Glomerular visceral epithelial cell (primary cell): ENCODE measurements around the gene MFSD2A.
A peak's percentile ranks its signal among the peaks of the same experiment; 100 is the strongest.
"Not testable (repeated sequence)": the region's sequence is repeated elsewhere in the genome, so short reads cannot be mapped to it uniquely, and the experiment has no call there.

ENCODE experiments used
- DNase-seq: peaks from one replicate; pipeline ENCODE4 v3.0.0-alpha.2; 2016; ENCODE audit errors: extremely low spot score

MFSD2A gene

GRCh38 chr1:40003156-40004093 lies 48.5 kb downstream of the MFSD2A start:
- DNase-seq = no peak

- DNase-seq = no peak
Measured at GRCh38 chr1:40004857-40005256, 49.9 kb downstream of the MFSD2A start.

- DNase-seq = not testable (repeated sequence)
Measured at GRCh38 chr1:40007481-40008034, 52.6 kb downstream of the MFSD2A start.

DNA sequence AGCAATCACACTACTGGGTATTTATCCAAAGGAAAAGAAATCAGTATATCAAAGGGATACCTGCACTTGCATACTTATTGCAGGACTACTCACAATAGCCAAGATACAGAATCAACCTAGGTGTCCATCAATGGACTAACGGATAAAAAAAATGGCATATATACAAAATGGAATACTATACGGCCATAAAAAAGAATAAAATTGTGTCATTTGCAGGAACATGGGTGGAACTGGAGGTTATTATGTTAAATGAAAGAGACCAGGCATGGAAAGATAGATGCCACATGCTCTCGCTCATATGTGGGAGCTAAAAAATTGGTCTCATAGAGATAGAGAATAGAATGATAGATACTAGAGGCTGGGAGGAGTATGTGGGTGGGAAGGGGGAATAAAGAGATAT lies 56.3 kb downstream of the MFSD2A start:
- DNase-seq = no peak

DNA sequence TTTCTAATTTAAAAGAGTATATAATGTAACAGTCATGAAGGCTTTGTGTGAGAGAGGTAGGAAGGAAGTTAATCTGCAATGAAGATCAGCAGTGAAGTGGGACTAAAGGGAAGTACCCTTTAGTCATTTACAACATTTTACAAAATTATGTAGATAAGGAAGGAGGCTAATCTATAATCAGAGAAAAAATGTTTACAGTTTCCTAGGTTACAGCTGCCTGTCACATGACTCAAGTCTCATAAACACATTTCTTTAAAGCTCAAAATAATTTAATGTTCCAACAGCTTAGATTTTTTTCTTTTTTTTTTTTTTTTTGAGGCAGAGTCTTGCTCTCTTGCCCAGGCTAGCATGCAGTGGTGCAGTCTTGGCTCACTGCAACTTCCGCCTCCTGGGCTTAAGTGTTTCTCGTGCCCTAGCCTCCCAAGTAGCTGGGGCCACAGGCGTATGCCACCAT lies 59.3 kb downstream of the MFSD2A start:
- no peak for DNase-seq

GRCh38 chr1:40014812-40015594 lies 60.1 kb downstream of the MFSD2A start:
- peak; percentile 56 for DNase-seq

GRCh38 chr1:40017951-40018575 lies 63.1 kb downstream of the MFSD2A start:
- DNase-seq = no peak
